Activated CD4-positive, CD25-positive, alpha-beta regulatory T cell treated with anti-CD3 and anti-CD28 coated beads, Interleukin-2, amount 50 U/mL, for 72 hours (primary cell): ENCODE results near the gene CLEC2A.
"Not testable (repeated sequence)": the region's sequence is repeated elsewhere in the genome, so short reads cannot be mapped to it uniquely, and the experiment has no call there.

ENCODE experiments used
- DNase-seq: peaks from one replicate; pipeline ENCODE4 v3.0.0; 2021

CLEC2A gene, protein sequence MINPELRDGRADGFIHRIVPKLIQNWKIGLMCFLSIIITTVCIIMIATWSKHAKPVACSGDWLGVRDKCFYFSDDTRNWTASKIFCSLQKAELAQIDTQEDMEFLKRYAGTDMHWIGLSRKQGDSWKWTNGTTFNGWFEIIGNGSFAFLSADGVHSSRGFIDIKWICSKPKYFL

GRCh38 chr12:9932270-9932669 is at the start of gene CLEC2A:
TSS of gene CLEC2A (minus strand) at chr12:9932370. CDS start at chr12:9932329, 41 bp downstream.
- DNase-seq: no peak

DNA sequence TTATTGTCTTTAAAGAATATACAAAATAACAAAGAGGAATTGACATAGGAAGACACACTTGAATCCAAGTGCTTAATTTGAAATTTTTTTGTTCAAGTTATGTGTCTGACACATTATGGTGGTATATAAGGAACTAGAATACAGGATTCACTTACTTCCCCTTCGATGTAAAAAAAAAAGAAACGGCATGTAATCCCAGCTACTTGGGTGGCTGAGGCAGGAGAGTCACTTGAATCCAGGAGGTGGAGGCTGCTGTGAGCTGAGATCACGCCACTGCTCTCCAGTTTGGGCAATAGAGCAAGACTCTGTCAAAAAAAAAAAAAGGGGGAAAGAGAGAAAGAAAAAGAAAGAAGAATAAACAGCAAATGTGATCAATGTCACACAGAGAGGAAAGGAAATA is 48.0 kb upstream of the CLEC2A start:
- no peak for DNase-seq

- no peak for DNase-seq
These were observed 45.7 kb upstream of the CLEC2A start for GRCh38 chr12:9977916-9978315.

DNA sequence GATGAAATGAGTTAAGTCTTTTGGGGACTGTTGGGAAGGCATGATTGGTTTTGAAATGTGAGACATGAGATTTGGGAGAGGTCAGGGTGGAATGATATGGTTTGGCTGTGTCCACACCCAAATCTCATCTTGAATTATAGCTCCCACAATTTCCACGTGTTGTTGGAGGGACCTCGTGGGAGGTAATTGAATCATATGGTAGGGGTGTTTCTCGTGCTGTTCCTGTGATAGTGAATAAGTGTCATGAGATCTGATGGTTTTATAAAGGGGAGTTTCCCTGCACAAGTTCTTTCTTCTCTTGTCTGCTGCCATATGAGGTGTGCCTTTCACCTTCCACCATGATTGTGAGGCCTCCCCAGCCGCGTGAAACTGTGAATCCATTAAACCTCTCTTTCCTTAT is 44.5 kb upstream of the CLEC2A start:
- DNase-seq: not testable (repeated sequence)

- no peak for DNase-seq
These were observed 43.4 kb upstream of the CLEC2A start for GRCh38 chr12:9975614-9976013.

DNA sequence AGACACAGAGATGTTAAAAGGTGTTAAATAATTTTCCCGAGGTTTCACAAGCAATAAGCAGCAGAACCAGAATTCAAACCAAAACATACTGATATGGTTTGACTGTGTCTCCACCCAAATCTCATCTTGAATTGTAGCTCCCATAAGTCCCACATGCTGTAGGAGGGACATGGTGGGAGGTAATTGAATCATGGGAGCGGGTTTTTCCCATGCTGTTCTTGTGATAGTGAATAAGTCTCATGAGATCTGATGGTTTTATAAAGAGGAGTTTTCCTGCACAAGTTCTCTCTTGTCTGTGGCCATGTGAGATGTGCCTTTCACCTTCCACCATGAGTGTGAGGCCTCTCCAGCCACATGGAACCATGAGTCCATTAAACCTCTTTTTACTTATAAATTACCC is 42.6 kb upstream of the CLEC2A start:
- not testable (repeated sequence) for DNase-seq

GRCh38 chr12:9973949-9974348 is 41.8 kb upstream of the CLEC2A start:
- no peak for DNase-seq

- no peak for DNase-seq
These were observed 39.0 kb upstream of the CLEC2A start, which contains the start of gene CLEC12A for GRCh38 chr12:9971181-9971580. TSS of gene CLEC12A (plus strand) at chr12:9971409. CDS start at chr12:9971597, 188 bp downstream.

DNA sequence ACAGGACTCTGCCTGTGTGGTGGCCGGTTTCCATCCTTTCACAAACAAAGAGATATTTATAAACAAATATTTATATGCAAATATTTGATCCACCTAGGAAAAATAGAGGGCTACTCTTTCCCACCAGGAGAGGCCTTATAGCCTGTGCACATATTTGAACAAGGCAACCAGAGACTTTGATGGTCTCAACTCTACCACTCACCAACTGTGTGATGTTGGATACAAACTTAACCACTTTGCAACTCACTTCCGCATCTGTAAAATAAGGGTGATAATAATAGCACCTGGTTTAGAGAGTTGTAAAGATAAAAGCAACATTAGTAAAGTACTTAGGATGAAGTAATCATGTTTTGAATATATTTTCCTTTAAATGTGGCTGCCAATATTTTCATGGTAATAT is 37.5 kb upstream of the CLEC2A start:
- no peak for DNase-seq

DNA sequence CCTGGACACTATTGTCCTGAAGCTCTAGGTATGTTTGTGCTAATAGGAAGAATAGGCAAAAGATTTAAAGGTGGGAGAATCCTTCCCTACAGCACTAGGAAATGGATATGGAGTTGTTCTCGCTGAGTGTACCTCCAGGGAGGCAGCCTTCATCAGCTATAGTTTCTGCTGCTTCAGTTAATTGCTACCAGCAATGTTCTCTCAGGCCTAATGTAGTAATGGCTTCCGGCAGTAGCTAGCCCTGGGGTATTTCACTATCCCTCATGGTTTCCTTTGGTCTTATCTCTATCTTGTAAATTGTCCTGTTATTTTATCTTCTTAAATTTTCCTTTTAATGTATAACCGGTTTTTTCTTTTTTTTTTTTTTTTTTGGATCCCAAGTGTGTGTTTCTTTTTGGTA is 29.7 kb upstream of the CLEC2A start:
- DNase-seq: no peak

- DNase-seq: no peak
These were observed 28.9 kb upstream of the CLEC2A start for GRCh38 chr12:9961106-9961505.

GRCh38 chr12:9960590-9960989 is 28.4 kb upstream of the CLEC2A start:
- DNase-seq: no peak

GRCh38 chr12:9957834-9958233 is 25.7 kb upstream of the CLEC2A start:
- no peak for DNase-seq

DNA sequence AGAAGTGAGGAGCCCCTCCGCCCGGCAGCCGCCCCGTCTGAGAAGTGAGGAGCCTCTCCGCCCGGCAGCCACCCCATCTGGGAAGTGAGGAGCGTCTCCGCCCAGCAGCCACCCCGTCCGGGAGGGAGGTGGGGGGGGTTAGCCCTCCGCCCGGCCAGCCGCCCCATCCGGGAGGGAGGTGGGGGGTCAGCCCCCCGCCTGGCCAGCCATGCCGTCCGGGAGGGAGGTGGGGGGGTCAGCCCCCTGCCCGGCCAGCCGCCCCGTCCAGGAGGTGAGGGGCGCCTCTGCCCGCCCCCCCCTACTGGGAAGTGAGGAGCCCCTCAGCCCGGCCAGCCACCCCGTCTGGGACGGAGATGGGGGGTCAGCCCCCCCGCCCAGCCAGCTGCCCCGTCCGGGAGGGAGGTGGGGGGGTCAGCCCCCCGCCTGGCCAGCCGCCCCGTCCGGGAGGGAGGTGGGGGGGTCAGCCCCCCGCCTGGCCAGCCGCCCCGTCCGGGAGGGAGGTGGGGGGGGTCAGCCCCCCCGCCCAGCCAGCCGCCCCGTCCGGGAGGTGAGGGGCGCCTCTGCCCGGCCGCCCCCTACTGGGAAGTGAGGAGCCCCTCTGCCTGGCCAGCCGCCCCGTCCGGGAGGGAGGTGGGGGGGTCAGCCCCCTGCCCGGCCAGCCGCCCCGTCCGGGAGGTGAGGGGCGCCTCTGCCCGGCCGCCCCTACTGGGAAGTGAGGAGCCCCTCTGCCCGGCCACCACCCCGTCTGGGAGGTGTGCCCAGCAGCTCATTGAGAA is 21.0 kb upstream of the CLEC2A start:
- not testable (repeated sequence) for DNase-seq

DNA sequence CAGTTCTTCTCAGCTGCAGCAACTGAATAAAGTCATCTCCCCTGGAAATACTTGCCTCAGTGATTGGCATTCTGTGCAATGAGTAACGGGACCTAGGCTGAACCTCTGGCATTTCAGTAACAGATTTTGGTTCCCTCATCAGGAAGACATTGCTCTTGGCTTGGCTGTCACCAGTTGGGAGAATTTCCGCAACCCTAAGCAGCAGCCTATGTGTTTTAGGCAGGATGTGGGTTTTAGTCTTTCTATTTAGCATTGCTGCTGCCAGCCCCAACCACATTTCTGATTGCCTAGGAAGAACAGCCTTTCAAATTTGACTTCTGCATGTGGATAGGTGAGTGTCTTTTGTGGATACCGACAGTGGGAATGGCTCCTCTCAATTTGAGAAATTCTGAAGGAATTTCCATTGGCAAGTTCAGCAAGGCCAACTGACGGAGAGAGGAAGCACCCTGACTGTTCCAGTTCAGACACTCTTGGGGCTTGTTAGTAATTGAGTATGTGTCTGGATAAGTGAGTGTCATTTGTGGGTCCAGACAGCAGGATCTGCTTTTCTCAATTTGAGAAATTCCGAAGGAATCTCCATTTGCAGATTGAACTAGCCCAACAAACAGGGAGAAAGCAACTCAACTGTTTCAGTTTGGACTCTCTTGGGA is 19.0 kb upstream of the CLEC2A start:
- no peak for DNase-seq

- no peak for DNase-seq
These were observed 16.6 kb upstream of the CLEC2A start for GRCh38 chr12:9948606-9949296.

GRCh38 chr12:9947674-9948073 is 15.5 kb upstream of the CLEC2A start:
- no peak for DNase-seq

- DNase-seq: no peak
These were observed 12.2 kb upstream of the CLEC2A start for GRCh38 chr12:9944391-9944790.

DNA sequence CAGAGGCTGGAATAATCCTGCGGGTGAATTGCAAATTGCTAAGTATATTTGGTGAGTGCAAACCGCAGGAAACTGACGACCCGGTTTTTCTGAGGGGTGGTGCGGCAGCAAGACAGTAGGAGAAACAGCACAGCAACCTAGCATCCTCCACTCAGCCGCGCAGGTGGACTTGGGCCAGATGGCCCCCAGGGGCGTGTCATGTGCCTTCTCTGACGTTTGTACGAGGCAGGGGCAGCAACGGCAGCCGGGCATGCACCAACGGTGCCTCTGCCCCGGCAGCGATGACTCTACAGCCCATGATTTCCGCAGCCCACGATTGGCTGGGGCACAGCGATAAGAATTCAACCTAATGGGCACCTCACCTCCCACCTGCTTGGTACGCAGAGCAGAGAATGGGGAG is 11.1 kb upstream of the CLEC2A start:
- no peak for DNase-seq

DNA sequence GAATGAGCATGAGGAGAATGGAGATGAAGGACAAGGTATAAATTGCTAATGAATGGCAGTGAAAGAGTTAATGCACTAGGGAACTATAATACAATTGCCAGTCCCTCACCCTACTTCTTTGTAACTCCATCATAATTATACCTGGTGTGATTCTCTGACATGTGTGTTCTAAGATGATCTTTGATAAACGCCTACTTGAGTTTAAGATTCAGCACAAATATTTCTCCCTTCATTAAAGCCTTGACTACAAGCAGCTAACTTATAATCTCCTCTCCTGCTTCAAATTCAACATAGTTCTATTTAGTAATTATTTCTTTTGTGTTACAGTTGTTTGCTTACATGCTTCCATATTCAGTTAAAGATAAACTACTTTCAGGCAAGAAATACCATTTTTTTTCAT is 9.7 kb upstream of the CLEC2A start:
- no peak for DNase-seq

- DNase-seq: no peak
These were observed 8.2 kb upstream of the CLEC2A start for GRCh38 chr12:9940375-9940774.

GRCh38 chr12:9936591-9936990 is 4.4 kb upstream of the CLEC2A start:
- no peak for DNase-seq

DNA sequence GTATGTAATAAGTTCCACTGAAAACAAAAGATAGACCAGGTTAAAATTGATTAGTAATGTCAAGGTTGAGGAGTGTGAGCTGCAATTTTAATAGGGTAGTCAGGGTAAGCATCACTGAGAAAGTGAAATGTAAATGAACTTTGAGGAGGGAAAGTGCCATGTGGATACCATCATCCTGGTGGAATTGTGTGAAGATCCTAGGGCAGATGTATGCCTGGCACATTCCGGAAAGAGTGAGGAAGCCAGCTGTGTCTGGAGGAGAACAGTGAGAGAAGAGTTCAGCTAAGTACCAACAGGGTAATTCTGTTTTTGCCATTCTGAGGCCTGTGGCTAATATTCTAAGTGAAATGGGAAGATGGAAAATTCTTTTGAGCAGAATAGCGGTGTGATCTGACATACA is 2.9 kb upstream of the CLEC2A start:
- DNase-seq: no peak

GRCh38 chr12:9933958-9934357 is 1.8 kb upstream of the CLEC2A start:
- DNase-seq: no peak
